ENCODE measurements around the gene IGSF9. TPM values are rescaled to one million over a fixed set of nuclear protein-coding genes. Genes with fewer than 3 reads are reported as not detected.

IGSF9 gene
- total and polyA plus RNA-seq, 2 of the 13 experiments (the other 11 are each of a cell fraction or from before 2014, with no cell fraction given): 0.03 TPM; not detected in 1

- WGBS (ENCODE audit: low lambda C conversion rate): under 1% methylated on average over 3 of the region's 3 CpGs
- Histone ChIP-seq H3K9ac (ENCODE audit: insufficient read depth, low read depth, low read length) (no peak overlapping the region), H3K9me3 (ENCODE audit: low read length) (no peaks in the 10 kb centered on the region), H4K20me1 (ENCODE audit: insufficient read depth, low read length) (no peaks in the 10 kb centered on the region), H3K4me3 (replicated peaks in 1 of 3; ENCODE audit: insufficient read depth in 1 of 3, low read depth in 2 of 3, low read length in 3 of 3) (no peak overlapping the region), H3K27ac (ENCODE audit: extremely low read length, insufficient read depth, low read length) (no peak overlapping the region), H3K27me3 (ENCODE audit: control insufficient read depth in 1 of 2, insufficient read depth in 2 of 2, low read length in 2 of 2) (peaks cover 0 to 16% of the 10 kb centered on the region in 2 experiments; a peak in 1 of 5 replicates), H3K36me3 (replicated peaks in 1 of 2; ENCODE audit: control insufficient read depth in 1 of 2, insufficient read depth in 2 of 2, low read length in 2 of 2) (no peaks in the 10 kb centered on the region), H3K4me1 (ENCODE audit: insufficient read depth, low read length) (no peaks in the 10 kb centered on the region), H2AFZ (ENCODE audit: low read length) (no peak overlapping the region), H3K4me2 (ENCODE audit: low read depth, low read length) (no peak overlapping the region), H3K79me2 (ENCODE audit: insufficient read depth, low read length) (no peaks in the 10 kb centered on the region)
- TF ChIP-seq ELF1 (CRISPR knock-in tag; IDR thresholded peaks at IDR 0.05) (no peak), ZNF382 (CRISPR knock-in tag; IDR thresholded peaks at IDR 0.05; ENCODE audit: borderline replicate concordance) (no peak), TFDP2 (CRISPR knock-in tag; IDR thresholded peaks at IDR 0.05) (no peak), KIAA2018 (CRISPR knock-in tag; IDR thresholded peaks at IDR 0.05; ENCODE audit: borderline replicate concordance) (no peak), ZNF124 (CRISPR knock-in tag; IDR thresholded peaks at IDR 0.05) (no peak), FOXK1 (CRISPR knock-in tag; IDR thresholded peaks at IDR 0.05; ENCODE audit: borderline replicate concordance, low read depth) (no peak), HHEX (CRISPR knock-in tag; IDR thresholded peaks at IDR 0.05) (no peak), ZBTB39 (CRISPR knock-in tag; IDR thresholded peaks at IDR 0.05) (no peak)
- no peak for FAIRE-seq
- POLR2A ChIA-PET: no interaction called here
- no peak for DNase-seq (ENCODE audit: low spot score)
- no TSS peak for BruUV-seq (replicated peaks)
- no peak for ATAC-seq
- CTCF ChIA-PET (ENCODE audit: low intra/inter-chr PET ratio, low total read pairs): no interaction called here
- in situ Hi-C loops (cut with HindIII; ENCODE audit: extremely low pct_ligation_motif_present, low pct_unique_long_range_greater_than_20kb) (no loop called here), intact Hi-C loops (cut with micrococcal nuclease; ENCODE audit: unreplicated experiment) (no loop called here)
Observed at GRCh38 chr1:159955456-159955855, 10.0 kb upstream of the IGSF9 start.
